B cell (primary cell): ENCODE results near the gene AAK1. TPM values are rescaled to one million over a fixed set of nuclear protein-coding genes. Genes with fewer than 3 reads are reported as not detected.

Source experiments
- ATAC-seq: fragments of 200-7000 bp; cut with Tn5 transposase; one replicate; pipeline ENCODE4 v1.10.0; 2021; ENCODE audit warnings: low read depth, mild to moderate bottlenecking, moderate number of reproducible peaks, moderate library complexity
- CTCF ChIA-PET: fragments of 350-600 bp; sonication (Branson Sonifier 250); formaldehyde crosslinking; loops from one replicate; lab custom pipeline; 2021; ENCODE audit warnings: antibody characterized with exemption, inconsistent platforms; lab: Charles Lee
- POLR2A ChIA-PET: fragments of 350-600 bp; sonication (Branson Sonifier 250); formaldehyde crosslinking; loops from one replicate; lab custom pipeline; 2021; ENCODE audit warnings: antibody characterized with exemption; lab: Charles Lee
- DNase-seq: peaks from one replicate; pipeline ENCODE4 v3.0.0; 2013
- H2AFZ ChIP-seq: 2 replicates; pipeline ENCODE4 v1.6.1; 2012; ENCODE audit warnings: mild to moderate bottlenecking, low read depth, low read length; ENCODE audit not compliant: insufficient read depth, poor library complexity, severe bottlenecking
- H3K27ac ChIP-seq, 2 donors: 1 replicate in 1 of 2; 2 replicates in 1 of 2; pipeline ENCODE4 v1.5.1; 2012 to 2013; ENCODE audit warnings: low read length in 2 of 2, mild to moderate bottlenecking in 2 of 2, moderate library complexity in 1 of 2
- H3K27me3 ChIP-seq, 4 experiments: fragments of 200-600 bp in 1 of 4; sonication (generic) in 1 of 4; replicated peaks in 1 of 4; 1 replicate in 2 of 4; 2 replicates in 2 of 4; pipeline versions ENCODE4 v1.6.1 to v1.7.0; 2013 to 2016; ENCODE audit warnings: low read length in 3 of 4, mild to moderate bottlenecking in 2 of 4, mixed read lengths in 1 of 4, moderate library complexity in 1 of 4; ENCODE audit not compliant: insufficient read depth in 4 of 4, control insufficient read depth in 3 of 4; ENCODE audit errors: control extremely low read depth in 1 of 4
- H3K36me3 ChIP-seq, 2 experiments: replicated peaks in 1 of 2; 1 replicate in 1 of 2; 2 replicates in 1 of 2; pipeline versions ENCODE4 v1.6.1 to v1.7.1; 2013; ENCODE audit warnings: low read length in 1 of 2; ENCODE audit not compliant: insufficient read depth in 2 of 2, control insufficient read depth in 1 of 2; ENCODE audit errors: control extremely low read depth in 1 of 2, extremely low read depth in 1 of 2
- H3K4me1 ChIP-seq, 2 donors: fragments of 200-600 bp in 1 of 2; sonication (generic) in 1 of 2; 1 replicate in 1 of 2; 2 replicates in 1 of 2; pipeline versions ENCODE4 v1.5.1 to v1.6.1; 2013 to 2017; ENCODE audit warnings: low read length in 2 of 2; ENCODE audit not compliant: control insufficient read depth in 2 of 2, insufficient read depth in 2 of 2
- H3K4me2 ChIP-seq: replicated peaks from 2 replicates; pipeline ENCODE3; 2012; ENCODE audit warnings: mild to moderate bottlenecking, low read depth, low read length; ENCODE audit not compliant: poor library complexity, severe bottlenecking
- H3K4me3 ChIP-seq, 5 experiments: fragments of 200-600 bp in 1 of 5; sonication (generic) in 1 of 5; 1 replicate in 3 of 5; 2 replicates in 2 of 5; pipeline versions ENCODE4 v1.5.1 to v1.7.0; 2011 to 2016; ENCODE audit warnings: low read length in 4 of 5, mild to moderate bottlenecking in 4 of 5, low read depth in 2 of 5, control low read depth in 1 of 5, moderate library complexity in 1 of 5; ENCODE audit not compliant: insufficient read depth in 1 of 5; ENCODE audit errors: control extremely low read depth in 1 of 5, extremely low read depth in 1 of 5
- H3K79me2 ChIP-seq: fragments of 200-600 bp; sonication (generic); one replicate; pipeline ENCODE4 v1.6.0; 2016; ENCODE audit warnings: low read length; ENCODE audit not compliant: control insufficient read depth, insufficient read depth
- H3K9ac ChIP-seq: fragments of 200-600 bp; sonication (generic); 2 replicates; pipeline ENCODE4 v1.6.1; 2017; ENCODE audit warnings: mild to moderate bottlenecking, low read length, moderate library complexity
- H3K9me3 ChIP-seq, 3 donors: one replicate each; pipeline versions ENCODE4 v1.6.1 to v1.7.1; 2013; ENCODE audit warnings: low read length in 2 of 3; ENCODE audit not compliant: control insufficient read depth in 2 of 3, insufficient read depth in 1 of 3; ENCODE audit errors: control extremely low read depth in 1 of 3
- H4K20me1 ChIP-seq: 2 replicates; pipeline ENCODE4 v1.6.0; 2012; ENCODE audit warnings: mild to moderate bottlenecking, low read length; ENCODE audit not compliant: insufficient read depth, control insufficient read depth, poor library complexity, severe bottlenecking
- H3K27ac Mint-ChIP-seq: one replicate; pipeline ENCODE4 v1.8.0; 2021; ENCODE audit warnings: mixed read lengths
- H3K27me3 Mint-ChIP-seq: one replicate; pipeline ENCODE4 v1.8.0; 2021; ENCODE audit warnings: mixed read lengths
- H3K4me1 Mint-ChIP-seq: one replicate; pipeline ENCODE4 v1.8.0; 2021; ENCODE audit warnings: mixed read lengths
- H3K4me3 Mint-ChIP-seq: one replicate; pipeline ENCODE4 v1.8.0; 2021; ENCODE audit warnings: mixed read lengths
- H3K9me3 Mint-ChIP-seq: one replicate; pipeline ENCODE4 v1.8.0; 2022; ENCODE audit warnings: mixed read lengths; ENCODE audit not compliant: insufficient read depth
- EZH2 ChIP-seq: IDR thresholded peaks from 2 replicates; pipeline ENCODE4 v1.6.1; 2012; ENCODE audit warnings: borderline replicate concordance, low read depth, mild to moderate bottlenecking, moderate library complexity, low read length; ENCODE audit not compliant: insufficient read depth, poor library complexity, severe bottlenecking
- WGBS: methylation state at CpG from one replicate; pipeline ENCODE4 v1.1.5; 2013; ENCODE audit warnings: missing lambda C conversion rate; ENCODE audit not compliant: insufficient coverage; 5-methylcytosine and 5-hydroxymethylcytosine counted together
- intact Hi-C: fragments of 100-400 bp; cut with micrococcal nuclease; formaldehyde crosslinking; loops from one replicate; pipeline ENCODE4 v1.10.0; 2022
- polyA plus RNA-seq: library from polyadenylated mRNA; depleted of rRNA; stranded (reverse); fragments of >200 nt; gene quantifications from 2 replicates; pipeline ENCODE4 v1.2.3, GENCODE V29; 2012
- total RNA-seq, 2 donors: library from RNA; stranded (reverse); fragments of 120-200 nt in 1 of 2; gene quantifications; 1 replicate in 1 of 2; 2 replicates in 1 of 2; pipeline versions ENCODE4 v1.2.3 to v1.2.4, GENCODE V29; 2013 to 2022
- TF ChIP-seq, protein P1 (sequence below): fragments of 200-600 bp; IDR thresholded peaks from one replicate; pipeline ENCODE4 v1.8.0; 2022; ENCODE audit warnings: antibody characterized with exemption, mild to moderate bottlenecking

AAK1 gene
- total and polyA plus RNA-seq, 2 donors (not counting 1 experiment from before 2014, with no cell fraction given): 2.4 to 7.2 TPM

DNA sequence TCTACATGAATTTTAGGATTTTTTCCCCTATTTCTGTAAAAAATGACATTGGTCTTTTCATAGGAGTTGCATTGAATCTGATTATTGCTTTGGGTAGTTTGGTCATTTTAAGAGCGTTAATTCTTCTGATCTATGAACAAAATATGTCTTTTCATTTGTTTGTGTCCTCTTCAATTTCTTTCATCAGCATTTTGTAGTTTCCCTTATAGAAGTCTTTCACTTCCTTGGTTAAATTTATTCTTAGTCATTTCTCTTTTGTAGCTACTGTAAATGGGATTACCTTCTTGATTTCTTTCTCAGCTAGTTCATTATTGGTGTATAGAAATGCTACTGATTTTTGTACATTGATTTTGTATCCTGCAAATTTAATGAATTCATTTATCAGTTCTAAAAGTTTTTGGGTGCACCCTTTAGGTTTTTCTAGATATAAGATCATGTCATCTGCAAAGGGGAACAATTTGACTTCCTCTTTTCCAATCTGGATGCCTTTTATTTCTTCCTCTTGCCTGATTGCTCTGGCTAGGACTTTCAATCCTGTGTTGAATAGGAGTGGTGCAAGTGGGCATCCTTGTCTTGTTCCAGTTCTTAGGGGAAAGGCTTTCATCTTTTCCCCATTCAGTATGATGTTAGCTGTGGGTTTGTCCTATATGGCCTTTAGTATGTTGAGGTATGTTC is 36.6 kb upstream of the AAK1 start:
- no CpG with 5 or more reads among the region's 1 CpG for WGBS
- Histone ChIP-seq H3K4me3 (no peak overlapping the region), H3K27ac (no peak overlapping the region), H4K20me1 (no peaks in the 10 kb centered on the region), H3K4me2 (no peak overlapping the region), H3K9ac (no peak overlapping the region), H3K36me3 (no peaks in the 10 kb centered on the region), H2AFZ (no peak overlapping the region), H3K4me1 (peaks cover 4 to 8% of the 10 kb centered on the region in 2 donors), H3K9me3 (peaks cover 0 to 3% (median 0%) of the 10 kb centered on the region in 3 donors), H3K79me2 (no peaks in the 10 kb centered on the region), H3K27me3 (peaks cover 0 to 28% (median 18%) of the 10 kb centered on the region in 4 experiments)
- Mint-ChIP-seq H3K9me3 (no peaks in the 10 kb centered on the region), H3K4me1 (peaks cover 16% of the 10 kb centered on the region), H3K4me3 (no peak overlapping the region), H3K27me3 (peaks cover 51% of the 10 kb centered on the region), H3K27ac (no peak overlapping the region)
- intact Hi-C loops: no loop called here
- ChIA-PET CTCF (no interaction called here), POLR2A (no interaction called here)
- DNase-seq (no peak), ATAC-seq (no peak)
- no peak for TF ChIP-seq EZH2
- TF ChIP-seq, protein P1, sequence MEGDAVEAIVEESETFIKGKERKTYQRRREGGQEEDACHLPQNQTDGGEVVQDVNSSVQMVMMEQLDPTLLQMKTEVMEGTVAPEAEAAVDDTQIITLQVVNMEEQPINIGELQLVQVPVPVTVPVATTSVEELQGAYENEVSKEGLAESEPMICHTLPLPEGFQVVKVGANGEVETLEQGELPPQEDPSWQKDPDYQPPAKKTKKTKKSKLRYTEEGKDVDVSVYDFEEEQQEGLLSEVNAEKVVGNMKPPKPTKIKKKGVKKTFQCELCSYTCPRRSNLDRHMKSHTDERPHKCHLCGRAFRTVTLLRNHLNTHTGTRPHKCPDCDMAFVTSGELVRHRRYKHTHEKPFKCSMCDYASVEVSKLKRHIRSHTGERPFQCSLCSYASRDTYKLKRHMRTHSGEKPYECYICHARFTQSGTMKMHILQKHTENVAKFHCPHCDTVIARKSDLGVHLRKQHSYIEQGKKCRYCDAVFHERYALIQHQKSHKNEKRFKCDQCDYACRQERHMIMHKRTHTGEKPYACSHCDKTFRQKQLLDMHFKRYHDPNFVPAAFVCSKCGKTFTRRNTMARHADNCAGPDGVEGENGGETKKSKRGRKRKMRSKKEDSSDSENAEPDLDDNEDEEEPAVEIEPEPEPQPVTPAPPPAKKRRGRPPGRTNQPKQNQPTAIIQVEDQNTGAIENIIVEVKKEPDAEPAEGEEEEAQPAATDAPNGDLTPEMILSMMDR: no peak

DNA sequence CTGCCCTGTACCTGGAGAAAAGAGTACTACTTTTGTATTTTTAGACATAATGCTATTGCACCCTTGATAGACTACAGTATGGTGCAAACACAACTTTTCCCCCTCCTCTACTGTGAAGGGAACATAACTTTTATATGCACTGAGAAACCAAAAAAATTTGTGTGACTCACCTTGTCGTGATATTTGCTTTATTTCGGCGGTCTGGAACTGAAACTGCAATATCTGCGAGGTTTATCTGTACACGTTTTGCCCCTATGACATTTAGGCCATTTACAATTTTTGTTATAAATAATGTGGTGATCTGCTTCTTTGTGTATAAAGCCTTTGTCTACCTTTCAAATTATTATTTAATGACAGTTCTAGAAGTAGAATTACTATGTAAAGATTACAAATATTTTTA is 34.4 kb upstream of the AAK1 start:
- no peaks in the 10 kb centered on the region for H3K9me3 Mint-ChIP-seq
- no peak for DNase-seq
- no peak for ATAC-seq
- POLR2A ChIA-PET: interaction anchor here (0.7 kb wide), 1 partner anchor 171 kb away, joined by 8 read pairs; no protein-coding TSS in a partner anchor
- Histone ChIP-seq H2AFZ (no peak overlapping the region), H3K27ac (no peak overlapping the region), H3K79me2 (no peaks in the 10 kb centered on the region), H4K20me1 (no peaks in the 10 kb centered on the region), H3K27me3 (peaks cover 0 to 22% (median 9%) of the 10 kb centered on the region in 4 experiments), H3K4me3 (no peak overlapping the region), H3K4me1 (peaks cover 4% of the 10 kb centered on the region in 2 donors), H3K9ac (no peak overlapping the region), H3K4me2 (no peak overlapping the region), H3K36me3 (no peaks in the 10 kb centered on the region), H3K9me3 (peaks cover 0 to 3% (median 0%) of the 10 kb centered on the region in 3 donors)
- CTCF ChIA-PET: no interaction called here
- H3K4me3 Mint-ChIP-seq: no peak overlapping the region
- 93% methylated on average over 3 of the region's 5 CpGs for WGBS
- TF ChIP-seq EZH2: no peak
- TF ChIP-seq, protein P1: no peak
- peaks cover 12% of the 10 kb centered on the region for H3K4me1 Mint-ChIP-seq
- intact Hi-C loops: no loop called here
- H3K27me3 Mint-ChIP-seq: peaks cover 44% of the 10 kb centered on the region
- no peak overlapping the region for H3K27ac Mint-ChIP-seq
